ENCODE data around the gene HRC. TPM values are rescaled to one million over a fixed set of nuclear protein-coding genes. Genes with fewer than 3 reads are reported as not detected.

The HRC gene, protein sequence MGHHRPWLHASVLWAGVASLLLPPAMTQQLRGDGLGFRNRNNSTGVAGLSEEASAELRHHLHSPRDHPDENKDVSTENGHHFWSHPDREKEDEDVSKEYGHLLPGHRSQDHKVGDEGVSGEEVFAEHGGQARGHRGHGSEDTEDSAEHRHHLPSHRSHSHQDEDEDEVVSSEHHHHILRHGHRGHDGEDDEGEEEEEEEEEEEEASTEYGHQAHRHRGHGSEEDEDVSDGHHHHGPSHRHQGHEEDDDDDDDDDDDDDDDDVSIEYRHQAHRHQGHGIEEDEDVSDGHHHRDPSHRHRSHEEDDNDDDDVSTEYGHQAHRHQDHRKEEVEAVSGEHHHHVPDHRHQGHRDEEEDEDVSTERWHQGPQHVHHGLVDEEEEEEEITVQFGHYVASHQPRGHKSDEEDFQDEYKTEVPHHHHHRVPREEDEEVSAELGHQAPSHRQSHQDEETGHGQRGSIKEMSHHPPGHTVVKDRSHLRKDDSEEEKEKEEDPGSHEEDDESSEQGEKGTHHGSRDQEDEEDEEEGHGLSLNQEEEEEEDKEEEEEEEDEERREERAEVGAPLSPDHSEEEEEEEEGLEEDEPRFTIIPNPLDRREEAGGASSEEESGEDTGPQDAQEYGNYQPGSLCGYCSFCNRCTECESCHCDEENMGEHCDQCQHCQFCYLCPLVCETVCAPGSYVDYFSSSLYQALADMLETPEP
- 1.8 and 2.3 TPM in 2 replicates for total RNA-seq (2021; fragmentation: NEBNext Ultra II Directional; extraction: Animal tissue kit (Norgen Biotek cat#: 25700))
- 2.6 and 6.8 TPM in 2 replicates for polyA plus RNA-seq (2011; rRNA removed)
- polyA plus RNA-seq (2011; cell fraction: cytosol; rRNA removed), result 10.7 TPM
- 7.4 TPM for polyA plus RNA-seq (2011; cell fraction: nucleus; rRNA removed)
- polyA plus RNA-seq (2012, experiment 1 of 2), result 1.6 to 4.2 TPM (median 3.0 TPM) in 4 replicates
- polyA plus RNA-seq (2012, experiment 2 of 2), result 0.50 TPM
- polyA plus RNA-seq (2013, experiment 1 of 2), result 5.9 TPM
- polyA plus RNA-seq (2013, experiment 2 of 2), result 6.1 TPM
- 0.61 and 4.4 TPM in 2 replicates for polyA minus RNA-seq (2011; rRNA and poly(A)+ RNA removed)
- 1.6 TPM for polyA minus RNA-seq (2011; cell fraction: cytosol; rRNA and poly(A)+ RNA removed)
- 2.0 TPM for polyA minus RNA-seq (2011; cell fraction: nucleus; rRNA and poly(A)+ RNA removed)
- long read RNA-seq, experiment 1, result 0 reads
- long read RNA-seq, experiment 2, result 0 reads

DNA sequence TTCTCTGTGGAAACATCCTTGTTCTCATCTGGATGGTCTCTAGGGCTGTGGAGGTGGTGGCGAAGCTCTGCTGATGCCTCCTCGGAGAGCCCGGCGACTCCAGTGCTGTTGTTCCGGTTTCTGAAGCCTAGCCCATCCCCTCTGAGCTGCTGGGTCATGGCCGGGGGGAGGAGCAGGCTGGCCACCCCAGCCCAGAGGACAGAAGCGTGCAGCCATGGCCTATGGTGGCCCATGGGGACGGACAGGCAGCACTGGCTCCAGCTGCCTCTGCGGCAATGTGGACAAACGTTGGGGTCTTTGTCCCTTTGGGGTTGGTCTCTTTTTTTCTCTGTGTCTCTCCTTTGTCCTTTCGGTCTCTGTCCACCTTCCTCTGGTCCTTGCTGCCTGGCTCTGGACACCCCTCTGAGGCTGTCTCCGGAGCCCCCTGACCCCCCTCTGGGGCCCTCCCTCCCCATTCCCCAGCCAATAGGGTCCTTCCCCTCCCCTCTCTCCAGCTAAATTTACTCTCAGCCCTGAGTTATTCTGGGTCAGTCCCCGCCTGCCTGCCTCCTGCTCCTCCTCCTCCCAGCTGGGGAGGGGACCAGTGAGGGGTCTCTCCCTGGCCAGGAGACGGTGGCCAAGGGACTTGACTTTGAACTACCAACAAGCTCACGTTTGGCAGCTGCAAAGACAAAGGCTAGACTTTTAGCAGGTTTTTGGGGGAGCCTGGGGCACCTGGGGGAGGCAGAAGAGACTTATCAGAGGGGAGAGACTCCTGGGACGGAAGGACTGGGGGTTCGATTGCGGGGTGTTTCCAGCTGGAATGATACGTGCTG lies at the start of gene HRC:
Gene HRC, minus strand, starts transcription at position 392 of the 815 bp plus-strand sequence. Its CDS starts 159 bp downstream, at position 233.
- peak within 1 kb of the TSS; percentile 87 for H4K8ac ChIP-seq (ENCODE audit: extremely low read depth, insufficient read depth, low read length)
- H2BK15ac ChIP-seq (ENCODE audit: low read length), result peak within 1 kb of the TSS; percentile 88; the same call in 1 of the 2 replicates
- H3K18ac ChIP-seq (ENCODE audit: extremely low read depth, low read length), result peak within 1 kb of the TSS; percentile 48; the same call in 1 of the 2 replicates
- H3K9ac ChIP-seq (replicated peaks in 1 of 4; ENCODE audit: extremely low read depth in 1 of 4, low read depth in 3 of 4, low read length in 3 of 4), result no peak within 1 kb of the TSS; a peak in 1 of 7 replicates
- DNase-seq (ENCODE audit: low read depth in 1 of 2, low spot score in 2 of 2) (peak in 1 of 2 experiments; percentile 51), FAIRE-seq (no peak)
- H2BK20ac ChIP-seq (ENCODE audit: low read length), result peak within 1 kb of the TSS; percentile 56
- WGBS, 2 experiments (ENCODE audit: extremely low coverage in 1 of 2, insufficient coverage in 1 of 2, insufficient read length in 1 of 2, insufficient replicate concordance in 2 of 2, low coverage in 1 of 2, low lambda C conversion rate in 2 of 2, missing lambda C conversion rate in 1 of 2), result 73% methylated on average over 12 of the region's 19 CpGs; no CpG with 5 or more reads in 1 of the 2 experiments
- peak within 1 kb of the TSS; percentile 45; the same call in 1 of the 2 replicates for H2BK12ac ChIP-seq (ENCODE audit: low read depth, low read length)
- peaks cover 19% of the 10 kb centered on the region; the same call in 1 of the 2 replicates for H3K23me2 ChIP-seq (ENCODE audit: low read depth, low read length)
- no peak within 1 kb of the TSS for H2AFZ ChIP-seq (ENCODE audit: low read length)
- no peak within 1 kb of the TSS for H3K14ac ChIP-seq (ENCODE audit: insufficient read length)
- H3K56ac ChIP-seq (replicated peaks; ENCODE audit: insufficient read length, low read depth, low read length), result no peak within 1 kb of the TSS
- peak within 1 kb of the TSS; percentile 94 for H4K91ac ChIP-seq (replicated peaks; ENCODE audit: insufficient read length, low read length)
- no peaks in the 10 kb centered on the region for H4K20me1 ChIP-seq (replicated peaks in 1 of 2; ENCODE audit: control insufficient read depth in 1 of 2, insufficient read depth in 2 of 2, low read length in 2 of 2)
- H3K27me3 ChIP-seq (replicated peaks in 1 of 4; ENCODE audit: control insufficient read depth in 3 of 4, extremely low read depth in 1 of 4, insufficient read depth in 3 of 4, low read length in 3 of 4), result peaks cover 0 to 14% (median 9%) of the 10 kb centered on the region in 4 experiments; a peak in 4 of 7 replicates
- ChIA-PET CTCF (ENCODE audit: partially characterized antibody) (interaction anchor here (0.6 to 2.2 kb wide), 7 partner anchors 9 to 58 kb away, joined by 3 to 9 read pairs (median 4); no protein-coding TSS in a partner anchor), POLR2A (ENCODE audit: partially characterized antibody) (interaction anchor here (1.0 kb wide), 1 partner anchor 38 kb away, joined by 4 read pairs; no protein-coding TSS in a partner anchor)
- peak within 1 kb of the TSS; percentile 28 to 46; a peak in 3 of 4 replicates for H3K4me2 ChIP-seq (ENCODE audit: insufficient read depth in 1 of 2, low read depth in 2 of 2, low read length in 2 of 2)
- H3K9me3 ChIP-seq (ENCODE audit: insufficient read depth in 2 of 2, low read depth in 1 of 2, low read length in 1 of 2), result no peaks in the 10 kb centered on the region
- H2AK5ac ChIP-seq (ENCODE audit: low read depth, low read length), result peak within 1 kb of the TSS; percentile 58
- H3K79me1 ChIP-seq (ENCODE audit: low read depth, low read length), result no peaks in the 10 kb centered on the region
- H3K36me3 ChIP-seq (ENCODE audit: control insufficient read depth in 2 of 4, insufficient read depth in 4 of 4, low read length in 3 of 4), result no peaks in the 10 kb centered on the region
- H3K4me3 ChIP-seq (ENCODE audit: extremely low read depth in 1 of 4, insufficient read depth in 2 of 4, low read depth in 3 of 4, low read length in 4 of 4), result peak within 1 kb of the TSS in 1 of 4 experiments; percentile 36; a peak in 1 of 8 replicates
- H3K4ac ChIP-seq (replicated peaks; ENCODE audit: insufficient read length, low read depth, low read length), result no peak within 1 kb of the TSS
- H4K5ac ChIP-seq (ENCODE audit: insufficient read length, low read depth, low read length), result no peak within 1 kb of the TSS
- no peak within 1 kb of the TSS for H2BK5ac ChIP-seq (ENCODE audit: low read depth, low read length)
- no peaks in the 10 kb centered on the region for H3K79me2 ChIP-seq (ENCODE audit: control insufficient read depth in 1 of 2, insufficient read depth in 2 of 2, low read length in 2 of 2)
- no peak within 1 kb of the TSS for H3K27ac ChIP-seq (ENCODE audit: low read depth, low read length)
- peak within 1 kb of the TSS; percentile 18 for H2BK120ac ChIP-seq (replicated peaks; ENCODE audit: low read depth, low read length)
- H3K23ac ChIP-seq (ENCODE audit: insufficient read length), result no peak within 1 kb of the TSS
- H3K4me1 ChIP-seq (replicated peaks in 1 of 4; ENCODE audit: control insufficient read depth in 3 of 4, insufficient read depth in 4 of 4, low read length in 3 of 4), result peaks cover 0 to 22% (median 16%) of the 10 kb centered on the region in 4 experiments; a peak in 6 of 7 replicates
- TF ChIP-seq POLR2A (IDR thresholded peaks at IDR 0.05; ENCODE audit: control extremely low read depth in 1 of 2, low read depth in 2 of 2, low read length in 2 of 2) (no peak), BCL11A (IDR thresholded peaks at IDR 0.05; ENCODE audit: low read depth in 2 of 2, low read length in 2 of 2) (no peak), KDM5A (IDR thresholded peaks at IDR 0.05; ENCODE audit: low read length) (no peak), CHD2 (IDR thresholded peaks at IDR 0.05; ENCODE audit: low read length) (no peak), CBX5 (IDR thresholded peaks at IDR 0.05; ENCODE audit: low read depth, low read length) (no peak), KDM1A (IDR thresholded peaks at IDR 0.05; ENCODE audit: borderline replicate concordance, low read length) (no peak)

Measured in H1 (cell line).